ENCODE data around the gene TTC28.
"Not testable (repeated sequence)": the region's sequence is repeated elsewhere in the genome, so short reads cannot be mapped to it uniquely, and the experiment has no call there.

Gene TTC28

GRCh38 chr22:28075358-28075981 is 604.2 kb downstream of the TTC28 start:
- no peak for TF ChIP-seq CTCF (IDR thresholded peaks at IDR 0.05; ENCODE audit: extremely low read depth, missing control alignments)
- no peak for DNase-seq (ENCODE audit: low spot score)

GRCh38 chr22:28074526-28074925 is 605.1 kb downstream of the TTC28 start:
- TF ChIP-seq CTCF (IDR thresholded peaks at IDR 0.05; ENCODE audit: extremely low read depth, missing control alignments), result no peak
- no peak for DNase-seq (ENCODE audit: low spot score)

- no peak for TF ChIP-seq CTCF (IDR thresholded peaks at IDR 0.05; ENCODE audit: extremely low read depth, missing control alignments)
- DNase-seq (ENCODE audit: low spot score), result no peak
These were observed 607.6 kb downstream of the TTC28 start for GRCh38 chr22:28072066-28072465.

- DNase-seq (ENCODE audit: low spot score), result no peak
- no peak for TF ChIP-seq CTCF (IDR thresholded peaks at IDR 0.05; ENCODE audit: extremely low read depth, missing control alignments)
These were observed 610.8 kb downstream of the TTC28 start for GRCh38 chr22:28068826-28069225.

GRCh38 chr22:28064920-28065319 is 614.7 kb downstream of the TTC28 start:
- no peak for TF ChIP-seq CTCF (IDR thresholded peaks at IDR 0.05; ENCODE audit: extremely low read depth, missing control alignments)
- no peak for DNase-seq (ENCODE audit: low spot score)

GRCh38 chr22:28063656-28064055 is 616.0 kb downstream of the TTC28 start:
- no peak for DNase-seq (ENCODE audit: low spot score)
- TF ChIP-seq CTCF (IDR thresholded peaks at IDR 0.05; ENCODE audit: extremely low read depth, missing control alignments), result no peak

- DNase-seq (ENCODE audit: low spot score), result not testable (repeated sequence)
These were observed 619.0 kb downstream of the TTC28 start for GRCh38 chr22:28060594-28060993.

- no peak for TF ChIP-seq CTCF (IDR thresholded peaks at IDR 0.05; ENCODE audit: extremely low read depth, missing control alignments)
- no peak for DNase-seq (ENCODE audit: low spot score)
These were observed 621.6 kb downstream of the TTC28 start for GRCh38 chr22:28058036-28058435.

All from GM20000 (cell line).